Ovary (tissue), 9 donors: Measurements from ENCODE around the gene MATCAP1. TPM values are rescaled to one million over a fixed set of nuclear protein-coding genes. Genes with fewer than 3 reads are reported as not detected.

Source experiments
- DNase-seq, 5 donors: peaks; one replicate each; pipeline ENCODE4 v3.0.0-alpha.2; 2019 to 2020
- H3K27ac ChIP-seq, 2 donors: fragments of 200-600 bp; one replicate each; pipeline versions ENCODE4 v1.5.1 to v1.8.0; 2019 to 2022
- H3K27me3 ChIP-seq: fragments of 200-600 bp; one replicate; pipeline ENCODE4 v1.8.0; 2022
- H3K36me3 ChIP-seq: fragments of 200-600 bp; sonication (generic); one replicate; pipeline ENCODE4 v1.5.1; 2019
- H3K4me1 ChIP-seq: one replicate; pipeline ENCODE4 v1.8.1; 2013; ENCODE audit warnings: mild to moderate bottlenecking, moderate library complexity; ENCODE audit not compliant: insufficient read depth
- H3K4me3 ChIP-seq: fragments of 200-600 bp; sonication (generic); one replicate; pipeline ENCODE4 v1.5.1; 2017
- H3K9me3 ChIP-seq, 2 donors: fragments of 200-600 bp in 1 of 2; sonication (generic) in 1 of 2; one replicate each; pipeline versions ENCODE4 v1.5.1 to v1.8.1; 2013 to 2019; ENCODE audit warnings: mild to moderate bottlenecking in 1 of 2, moderate library complexity in 1 of 2
- EP300 ChIP-seq: sonication (generic); formaldehyde crosslinking; IDR thresholded peaks from one replicate; pipeline ENCODE4 v1.6.1; 2017; ENCODE audit warnings: antibody characterized with exemption
- POLR2A ChIP-seq: fragments of 450-650 bp; IDR thresholded peaks from one replicate; pipeline ENCODE4 v1.6.1; 2017; ENCODE audit warnings: antibody characterized with exemption, mild to moderate bottlenecking, moderate library complexity
- WGBS, 3 donors: extraction: QIAGEN DNeasy Blood & Tissue Kit in 1 of 3; methylation state at CpG; one replicate each; pipeline versions ENCODE4 v1.1.5 to v1.1.7; 2013 to 2017; 5-methylcytosine and 5-hydroxymethylcytosine counted together
- intact Hi-C, 4 donors: fragments of 100-400 bp; cut with DNase I; formaldehyde crosslinking; loops; one replicate each; pipeline versions ENCODE4 v1.11.0 to v1.15.1; 2022 to 2023
- polyA plus RNA-seq, 2 donors: library from polyadenylated mRNA; stranded (reverse); fragments of 200-250 nt in 1 of 2; fragments of 350-450 nt in 1 of 2; fragmentation: Illumina TruSeq in 1 of 2; extraction: RNeasy Lipid Tissue Mini Kit (QIAGEN cat#74804) in 1 of 2; gene quantifications; one replicate each; pipeline ENCODE4 v1.2.3, GENCODE V29; 2013 to 2014
- total RNA-seq, 7 donors: library from RNA; depleted of rRNA in 2 of 7; stranded (reverse); fragments of >200 nt in 2 of 7; fragmentation: NEBNext Ultra II Directional in 3 of 7; extraction: Animal tissue kit (Norgen Biotek cat#: 25700) in 3 of 7; gene quantifications; one replicate each; pipeline versions ENCODE4 v1.1.0 to v1.2.4, GENCODE V29; 2016 to 2023
- TF ChIP-seq, protein P1 (sequence below), 3 donors: fragments of 450-650 bp in 2 of 3; fragments of 200-600 bp in 1 of 3; IDR thresholded peaks; one replicate each; pipeline versions ENCODE4 v1.5.1 to v1.8.0; 2016 to 2022; ENCODE audit warnings: antibody characterized with exemption in 3 of 3, mild to moderate bottlenecking in 1 of 3
- donor health status: DM: no; HTN: no; CAD: no; lungs with moderate emphysema.
- donor health status: DM: no; HTN: no; CAD: no.
- donor health status: Bipolar disorder and iron deficiency.
- donor health status: DM: yes; HTN: yes; CAD: no.
- donor health status: DM: no; HTN: no; CAD: no.
- donor health status: DM: yes; HTN: yes; CAD: no.

Gene MATCAP1
- total and polyA plus RNA-seq, 9 donors: 15.4 to 96.4 (median 53.6) TPM

DNA sequence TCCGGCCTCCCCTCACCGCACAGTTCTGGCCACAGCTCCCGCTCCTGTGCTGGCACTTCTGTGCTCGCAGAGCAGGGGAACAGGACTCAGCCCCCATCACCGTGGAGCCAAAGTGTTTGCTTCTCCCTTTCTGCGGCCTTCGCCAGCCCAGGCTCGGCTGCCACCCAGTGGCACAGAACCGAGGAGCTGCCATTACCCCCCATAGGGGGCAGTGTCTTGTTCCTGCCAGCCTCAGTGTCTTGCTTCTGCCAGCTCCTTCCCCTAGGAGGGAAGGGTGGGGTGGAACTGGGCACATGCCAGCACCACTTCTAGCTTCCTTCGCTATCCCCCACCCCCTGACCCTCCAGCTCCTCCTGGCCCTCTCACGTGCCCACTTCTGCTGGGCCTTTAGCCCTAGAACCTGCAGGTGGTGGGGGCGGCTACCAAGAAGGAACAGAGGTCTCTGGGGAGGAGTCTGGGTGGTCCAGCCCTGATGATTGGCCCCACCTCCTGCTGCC lies 14.5 kb upstream of the MATCAP1 start:
- DNase-seq: peak in 3 of 5 donors; percentile 44 to 66 (median 47)

DNA sequence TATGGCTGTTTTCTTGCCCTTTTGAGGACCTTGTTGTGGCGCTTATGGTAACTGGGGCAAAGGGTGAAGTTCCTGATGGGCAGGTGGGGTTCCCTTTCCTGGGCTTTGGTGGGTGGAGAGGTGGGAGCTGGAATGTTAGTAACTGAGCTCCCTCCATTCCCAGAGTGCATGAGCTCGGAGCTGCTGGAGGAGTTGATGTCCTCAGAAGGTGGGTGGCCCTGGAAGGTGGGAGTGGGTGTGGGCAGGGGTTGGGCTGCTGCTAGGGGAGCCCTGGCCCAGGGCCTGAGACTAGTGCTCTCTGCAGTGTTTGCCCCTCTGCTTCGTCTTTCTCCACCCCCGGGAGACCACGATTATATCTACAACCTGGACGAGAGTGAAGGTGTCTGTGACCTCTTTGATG lies 13.9 kb upstream of the MATCAP1 start:
- no peaks in the 10 kb centered on the region for H3K9me3 ChIP-seq
- peaks cover 8% of the 10 kb centered on the region for H3K4me1 ChIP-seq
- H3K36me3 ChIP-seq: no peaks in the 10 kb centered on the region
- H3K27me3 ChIP-seq: no peaks in the 10 kb centered on the region
- 59 to 73% (median 62%) methylated on average over 6 of the region's 6 CpGs for WGBS, 3 donors
- TF ChIP-seq EP300 (no peak), POLR2A (no peak)
- TF ChIP-seq, protein P1, sequence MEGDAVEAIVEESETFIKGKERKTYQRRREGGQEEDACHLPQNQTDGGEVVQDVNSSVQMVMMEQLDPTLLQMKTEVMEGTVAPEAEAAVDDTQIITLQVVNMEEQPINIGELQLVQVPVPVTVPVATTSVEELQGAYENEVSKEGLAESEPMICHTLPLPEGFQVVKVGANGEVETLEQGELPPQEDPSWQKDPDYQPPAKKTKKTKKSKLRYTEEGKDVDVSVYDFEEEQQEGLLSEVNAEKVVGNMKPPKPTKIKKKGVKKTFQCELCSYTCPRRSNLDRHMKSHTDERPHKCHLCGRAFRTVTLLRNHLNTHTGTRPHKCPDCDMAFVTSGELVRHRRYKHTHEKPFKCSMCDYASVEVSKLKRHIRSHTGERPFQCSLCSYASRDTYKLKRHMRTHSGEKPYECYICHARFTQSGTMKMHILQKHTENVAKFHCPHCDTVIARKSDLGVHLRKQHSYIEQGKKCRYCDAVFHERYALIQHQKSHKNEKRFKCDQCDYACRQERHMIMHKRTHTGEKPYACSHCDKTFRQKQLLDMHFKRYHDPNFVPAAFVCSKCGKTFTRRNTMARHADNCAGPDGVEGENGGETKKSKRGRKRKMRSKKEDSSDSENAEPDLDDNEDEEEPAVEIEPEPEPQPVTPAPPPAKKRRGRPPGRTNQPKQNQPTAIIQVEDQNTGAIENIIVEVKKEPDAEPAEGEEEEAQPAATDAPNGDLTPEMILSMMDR (IDR thresholded peaks at IDR 0.05): no peak
- intact Hi-C loops: no loop called here
- no peak for DNase-seq
- H3K27ac ChIP-seq: no peak overlapping the region
- H3K4me3 ChIP-seq: no peak overlapping the region

More for the DNA sequence above, 14.5 kb upstream of the MATCAP1 start:
- Histone ChIP-seq H3K4me1 (peaks cover 2% of the 10 kb centered on the region), H3K27ac (no peak overlapping the region), H3K9me3 (no peaks in the 10 kb centered on the region), H3K36me3 (no peaks in the 10 kb centered on the region), H3K27me3 (no peaks in the 10 kb centered on the region), H3K4me3 (no peak overlapping the region)
- no peak for TF ChIP-seq EP300
- TF ChIP-seq, protein P1 (IDR thresholded peaks at IDR 0.05): peak in 1 of 3 donors; percentile 17
- intact Hi-C loops: no loop called here
- 53 to 54% (median 54%) methylated on average over 12 of the region's 12 CpGs for WGBS, 3 donors

DNA sequence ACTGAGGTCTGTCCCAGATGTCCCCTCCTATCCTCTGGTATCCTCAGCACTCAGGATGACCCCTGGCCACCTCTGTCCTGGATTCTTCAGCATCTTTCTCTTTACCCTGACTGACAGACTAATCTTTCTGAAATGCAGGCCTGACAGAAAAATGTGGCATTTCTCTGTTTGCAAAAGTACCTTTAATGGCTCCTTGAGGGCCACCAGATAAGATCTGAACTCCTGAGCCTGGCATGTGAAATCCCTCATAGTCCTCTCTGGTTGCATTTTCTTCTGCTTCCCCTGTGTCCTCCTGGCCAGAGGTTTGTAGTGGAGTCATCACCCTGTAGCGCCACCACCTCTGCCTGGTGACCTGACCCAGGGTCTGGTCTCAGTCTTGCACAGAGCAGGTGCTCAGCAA lies 13.1 kb upstream of the MATCAP1 start:
- TF ChIP-seq, protein P1 (IDR thresholded peaks at IDR 0.05): no peak
- Histone ChIP-seq H3K4me3 (no peak overlapping the region), H3K27ac (no peak overlapping the region), H3K27me3 (no peaks in the 10 kb centered on the region), H3K4me1 (peaks cover 10% of the 10 kb centered on the region), H3K9me3 (no peaks in the 10 kb centered on the region), H3K36me3 (no peaks in the 10 kb centered on the region)
- 94 to 100% (median 95%) methylated on average over 1 of the region's 1 CpG for WGBS, 3 donors
- DNase-seq: no peak
- intact Hi-C loops: no loop called here

DNA sequence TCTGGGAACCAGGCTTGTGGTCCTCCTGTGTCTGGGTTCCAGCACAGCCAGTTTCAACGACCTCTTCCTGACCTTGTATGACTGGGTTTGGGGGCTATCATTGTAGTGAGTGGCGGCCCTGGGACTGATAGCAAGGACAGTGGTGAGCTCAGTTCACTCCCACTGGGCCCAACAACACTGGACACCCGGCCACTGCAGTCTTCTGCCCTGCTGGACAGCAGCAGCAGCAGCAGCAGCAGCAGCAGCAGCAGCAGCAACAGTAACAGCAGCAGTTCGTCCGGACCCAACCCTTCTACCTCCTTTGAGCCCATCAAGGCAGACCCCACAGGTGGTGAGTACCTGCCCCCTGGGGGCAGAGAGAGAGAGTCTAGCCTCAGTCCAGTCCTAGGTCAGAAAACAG lies 11.9 kb upstream of the MATCAP1 start:
- H3K27me3 ChIP-seq: no peaks in the 10 kb centered on the region
- no peak overlapping the region for H3K27ac ChIP-seq
- H3K36me3 ChIP-seq: no peaks in the 10 kb centered on the region
- H3K4me3 ChIP-seq: no peak overlapping the region
- H3K9me3 ChIP-seq: no peaks in the 10 kb centered on the region
- no peak for DNase-seq
- peaks cover 12% of the 10 kb centered on the region for H3K4me1 ChIP-seq
- TF ChIP-seq, protein P1 (IDR thresholded peaks at IDR 0.05): no peak
- TF ChIP-seq POLR2A (no peak), EP300 (no peak)
- intact Hi-C loops: no loop called here
- 71 to 79% (median 76%) methylated on average over 5 of the region's 5 CpGs for WGBS, 3 donors
